CD4-positive, alpha-beta T cell treated with Interleukin-10 for 1 hour (primary cell): ENCODE data around the gene ALS2.
"Not testable (repeated sequence)": the region's sequence is repeated elsewhere in the genome, so short reads cannot be mapped to it uniquely, and the experiment has no call there.

ENCODE experiments used
- DNase-seq: peaks from one replicate; pipeline ENCODE4 v3.0.0-alpha.2; 2020

ALS2 gene

DNA sequence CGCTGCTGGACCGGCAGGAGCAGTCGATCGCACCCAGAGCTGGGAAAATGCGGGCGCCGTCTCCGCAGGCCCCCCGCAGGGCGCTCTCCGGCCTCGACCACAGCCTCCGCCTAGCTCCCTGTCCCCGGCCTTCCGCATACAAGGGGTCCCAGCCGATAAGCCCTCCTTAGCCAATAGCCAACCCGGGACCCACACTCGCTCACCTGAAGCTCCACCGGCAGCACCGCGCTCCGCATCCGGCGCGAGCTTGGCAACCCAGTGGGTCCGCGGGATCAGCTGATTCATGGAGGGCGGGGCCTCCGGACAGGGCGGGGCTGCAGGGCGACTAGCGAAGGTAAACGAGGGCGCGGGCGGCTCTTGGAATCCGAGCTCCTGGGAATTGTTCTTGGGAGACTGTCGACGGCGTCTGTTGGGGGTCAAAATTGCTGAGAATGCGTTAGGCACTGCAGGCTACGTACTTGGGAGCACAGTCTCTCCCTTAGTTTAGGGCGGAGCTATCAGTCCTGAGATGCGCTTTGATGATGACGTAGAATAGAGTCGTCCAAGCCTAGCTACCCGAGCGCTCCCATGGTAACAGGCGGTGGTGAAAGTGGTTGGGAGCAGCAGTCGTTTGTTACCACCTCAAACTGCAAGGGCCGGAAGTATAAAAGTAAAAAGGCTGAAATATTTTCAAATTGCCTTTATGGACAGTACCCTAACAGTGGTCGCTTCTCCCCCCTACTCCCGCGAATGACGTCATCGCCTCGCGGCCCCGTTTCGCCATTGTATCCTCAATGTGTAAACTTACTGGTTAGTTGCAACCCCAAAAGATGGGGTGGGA is at the start of gene ALS2:
ALS2 (minus strand) TSS at position 260 of the 820 bp plus-strand sequence. CDS start 12,048 bp downstream, outside the sequence.
- peak; percentile 93 for DNase-seq

DNA sequence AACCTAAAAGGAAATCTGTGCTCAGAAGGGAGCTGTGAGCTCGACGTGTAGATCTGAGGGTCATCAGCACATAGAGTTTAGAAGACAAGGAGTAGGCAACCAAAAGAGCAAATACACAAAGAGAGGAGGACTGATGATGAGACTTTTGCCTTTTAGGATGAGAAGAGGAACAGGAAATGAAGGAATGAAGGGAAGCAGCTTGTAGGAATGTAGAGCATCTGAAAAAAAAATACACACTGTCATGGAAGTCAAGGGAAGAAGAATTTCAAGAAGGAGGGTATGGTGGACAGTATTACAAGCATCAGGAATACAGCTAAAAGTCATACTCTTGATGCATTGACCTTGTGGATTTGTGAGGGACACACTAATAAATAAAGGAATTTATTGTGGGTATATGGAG is 47.5 kb upstream of the ALS2 start:
- no peak for DNase-seq

DNA sequence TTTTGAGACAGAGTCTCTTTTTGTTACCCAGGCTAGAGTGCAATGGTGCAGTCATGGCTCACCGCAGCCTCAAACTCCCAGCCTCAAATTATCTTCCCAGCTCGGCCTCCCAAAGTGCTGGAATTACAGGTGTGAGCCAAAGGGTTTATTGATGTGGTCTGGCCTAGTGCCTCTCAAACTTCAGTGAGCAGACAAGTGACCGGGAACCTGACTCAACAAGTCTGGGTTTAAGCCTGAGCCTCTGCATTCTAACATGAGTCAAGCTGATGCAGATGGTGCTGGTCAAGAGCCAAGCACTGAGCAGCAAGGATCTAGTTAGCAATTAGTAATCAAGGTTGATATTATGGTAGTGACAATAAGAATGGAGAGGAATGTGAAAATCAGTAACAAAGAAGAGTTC is 46.9 kb upstream of the ALS2 start:
- no peak for DNase-seq

GRCh38 chr2:201824212-201824611 is 43.5 kb upstream of the ALS2 start:
- no peak for DNase-seq

DNA sequence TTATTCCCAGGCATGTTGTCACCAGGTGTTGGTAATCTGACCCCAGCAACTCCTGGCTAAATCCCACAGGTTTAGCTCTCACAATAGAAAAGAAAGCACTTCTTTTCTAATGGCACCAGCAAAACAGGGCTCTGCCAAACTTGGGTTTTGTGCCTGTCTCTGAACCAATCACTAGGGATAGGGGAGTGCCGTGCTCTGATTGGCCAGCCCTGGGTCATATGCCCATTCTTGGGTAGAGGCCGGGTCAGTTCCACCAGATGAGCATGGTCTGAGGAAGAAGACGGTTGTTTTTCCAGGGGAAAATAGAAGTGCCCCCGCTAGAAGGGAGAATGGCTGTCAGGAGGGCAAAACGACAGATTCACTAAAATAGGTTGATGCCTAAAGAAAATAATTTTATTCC is 40.3 kb upstream of the ALS2 start:
- DNase-seq, result no peak

GRCh38 chr2:201820383-201821007 is 39.8 kb upstream of the ALS2 start:
- DNase-seq, result no peak

DNA sequence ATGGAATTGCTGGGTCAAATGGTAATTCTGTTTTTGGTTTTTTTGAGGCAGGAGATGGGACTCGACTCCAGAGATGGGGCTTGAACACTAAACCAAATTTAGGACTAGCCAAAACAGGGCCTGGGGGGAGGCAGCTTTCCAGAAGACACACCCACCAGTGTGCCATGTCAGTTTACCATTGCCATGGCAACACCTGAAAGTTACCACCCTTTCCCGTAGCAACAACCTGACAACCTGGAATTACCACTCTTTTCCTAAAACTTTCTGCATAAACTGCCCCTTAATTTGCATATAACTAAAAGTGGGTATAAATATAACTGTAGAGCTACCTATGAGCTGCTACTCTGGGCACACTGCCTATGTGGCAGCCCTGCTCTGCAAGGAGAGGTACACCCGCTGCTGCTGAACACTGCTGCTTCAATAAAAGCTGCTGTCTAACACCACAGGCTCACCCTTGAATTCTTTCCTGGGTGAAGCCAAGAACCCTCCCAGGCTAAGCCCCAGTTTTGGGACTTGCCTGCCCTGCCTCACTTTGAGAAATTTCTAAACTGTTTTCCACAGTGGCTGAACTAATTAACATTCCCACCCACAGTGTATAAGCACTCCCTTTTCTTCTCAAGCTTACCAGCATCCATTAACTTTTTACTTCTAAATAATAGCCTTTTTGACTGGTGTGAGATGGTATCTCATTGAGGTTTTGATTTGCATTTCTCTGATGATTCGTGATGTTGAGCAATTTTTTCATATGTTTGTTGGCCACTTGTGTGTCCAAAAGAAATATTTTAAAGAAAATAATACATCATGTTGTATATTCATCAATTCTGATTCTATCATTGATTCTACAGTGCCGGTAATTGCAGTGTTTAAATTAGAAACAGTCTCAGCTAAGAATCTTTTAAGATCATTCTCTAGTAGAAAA is 36.2 kb upstream of the ALS2 start:
- DNase-seq, result no peak

GRCh38 chr2:201813996-201814760 is 33.4 kb upstream of the ALS2 start:
- DNase-seq, result no peak

DNA sequence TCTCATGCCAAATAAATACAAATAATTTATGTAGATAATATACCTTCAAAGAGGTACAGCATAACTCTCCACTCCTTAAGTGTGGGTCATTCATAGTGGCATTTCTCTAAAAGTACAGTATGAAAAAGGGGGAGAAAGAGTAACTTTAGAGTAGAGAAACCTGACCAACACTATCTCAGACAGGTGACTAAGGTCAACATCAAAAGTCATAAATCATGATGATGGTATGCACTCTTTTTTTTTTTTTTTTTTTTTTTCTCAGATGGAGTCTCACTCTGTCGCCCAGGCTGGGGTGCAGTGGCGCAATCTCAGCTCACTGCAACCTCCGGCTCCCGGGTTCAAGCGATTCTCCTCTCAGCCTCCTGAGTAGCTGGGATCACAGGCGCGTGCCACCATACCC is 29.9 kb upstream of the ALS2 start:
- DNase-seq, result not testable (repeated sequence)

- DNase-seq, result no peak
Measured at GRCh38 chr2:201809633-201810032, 28.9 kb upstream of the ALS2 start.

- no peak for DNase-seq
Measured at GRCh38 chr2:201808027-201808426, 27.3 kb upstream of the ALS2 start.

GRCh38 chr2:201807452-201807999 is 26.8 kb upstream of the ALS2 start:
- no peak for DNase-seq

GRCh38 chr2:201806442-201807170 is 25.9 kb upstream of the ALS2 start, which contains the start of gene CDK15:
Gene CDK15, plus strand, starts transcription at chr2:201806537. Its CDS starts 128 bp downstream, at chr2:201806665.
- no peak for DNase-seq

DNA sequence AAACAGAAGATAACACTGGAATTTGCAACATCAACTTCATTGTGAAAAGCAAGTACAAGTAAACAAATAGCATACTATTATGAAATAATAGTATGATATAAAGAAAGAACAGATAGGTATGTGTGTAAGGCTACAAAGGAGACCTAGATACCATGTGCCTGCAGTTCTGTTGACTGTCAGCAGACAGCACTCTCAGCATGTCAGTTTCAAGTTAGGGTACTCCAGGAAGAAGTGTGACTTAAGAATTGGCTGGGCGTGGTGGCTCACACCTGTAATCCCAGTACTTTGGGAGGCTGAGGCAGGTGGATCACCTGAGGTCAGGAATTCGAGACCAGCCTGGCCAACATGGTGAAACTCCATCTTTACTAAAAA is 18.2 kb upstream of the ALS2 start:
- DNase-seq, result not testable (repeated sequence)

- no peak for DNase-seq
Measured at GRCh38 chr2:201798252-201798913, 17.6 kb upstream of the ALS2 start.

GRCh38 chr2:201797175-201797840 is 16.6 kb upstream of the ALS2 start:
- no peak for DNase-seq

DNA sequence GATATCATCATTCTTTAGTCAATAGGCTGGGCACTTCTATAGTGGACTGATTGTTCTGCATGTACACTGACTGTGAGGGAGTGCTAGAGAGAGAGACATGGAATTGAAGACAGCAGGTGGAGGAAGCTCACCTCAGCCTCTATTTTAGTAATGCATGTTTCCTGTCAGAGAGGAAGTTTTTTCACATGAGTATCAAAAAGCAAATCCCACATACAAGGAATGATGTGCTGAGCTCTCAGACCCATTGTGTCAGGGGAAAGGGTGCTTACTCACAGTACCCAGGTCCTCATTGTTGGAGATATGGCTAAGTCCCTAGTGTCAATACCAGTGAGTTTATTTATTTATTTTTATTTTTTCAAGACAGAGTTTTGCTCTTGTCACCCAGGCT is 15.7 kb upstream of the ALS2 start:
- no peak for DNase-seq

DNA sequence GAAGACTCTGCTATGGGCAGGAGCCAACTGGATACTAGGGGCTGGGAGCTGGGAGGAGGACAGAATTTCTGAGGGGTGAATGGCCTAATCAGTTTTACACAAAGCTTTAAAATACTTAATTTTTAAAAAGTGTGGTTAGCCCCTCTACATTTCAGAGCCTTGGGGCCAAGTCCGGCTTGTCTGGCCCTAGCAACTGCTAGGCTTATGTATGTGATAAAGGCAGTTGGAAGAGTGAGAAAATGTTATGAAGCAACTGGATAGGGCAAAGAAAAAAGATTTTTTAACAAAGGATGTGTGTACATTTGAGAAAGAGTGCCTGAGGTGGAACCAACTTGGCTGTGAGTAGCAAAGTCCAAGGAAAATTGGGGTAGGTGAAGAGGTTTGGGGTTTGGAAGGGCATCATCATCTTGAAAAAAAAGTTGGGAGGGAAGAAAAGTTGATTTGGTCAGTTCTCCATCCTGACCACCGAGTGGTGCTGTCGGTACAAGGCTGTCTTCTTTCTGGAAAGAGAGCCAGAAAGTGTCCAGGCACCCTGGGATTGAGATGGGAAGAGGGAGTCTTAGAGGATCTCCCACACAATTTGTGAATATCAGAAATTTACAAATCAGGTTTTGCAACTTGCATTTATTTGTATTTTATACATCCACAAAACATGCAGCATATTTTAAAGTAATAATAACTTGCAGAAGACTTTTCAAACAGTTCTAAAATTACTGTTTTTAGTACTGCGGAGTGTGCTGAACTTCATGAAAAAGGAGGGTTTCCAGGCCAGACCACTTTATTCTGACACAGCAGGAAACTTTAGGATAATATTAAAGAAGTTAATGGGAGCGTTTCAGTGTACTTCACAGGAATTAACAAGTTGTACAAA is 15.1 kb upstream of the ALS2 start:
- DNase-seq, result no peak

GRCh38 chr2:201794294-201794693 is 13.6 kb upstream of the ALS2 start:
- DNase-seq, result no peak
